IPS DF 4.7 (cell line): ENCODE measurements around the gene ADCYAP1R1.

Source experiments
- DNase-seq: peaks from one replicate; pipeline ENCODE4 v3.0.0-alpha.2; 2013; ENCODE audit warnings: low spot score; ENCODE audit errors: extremely low read depth

Gene ADCYAP1R1

DNA sequence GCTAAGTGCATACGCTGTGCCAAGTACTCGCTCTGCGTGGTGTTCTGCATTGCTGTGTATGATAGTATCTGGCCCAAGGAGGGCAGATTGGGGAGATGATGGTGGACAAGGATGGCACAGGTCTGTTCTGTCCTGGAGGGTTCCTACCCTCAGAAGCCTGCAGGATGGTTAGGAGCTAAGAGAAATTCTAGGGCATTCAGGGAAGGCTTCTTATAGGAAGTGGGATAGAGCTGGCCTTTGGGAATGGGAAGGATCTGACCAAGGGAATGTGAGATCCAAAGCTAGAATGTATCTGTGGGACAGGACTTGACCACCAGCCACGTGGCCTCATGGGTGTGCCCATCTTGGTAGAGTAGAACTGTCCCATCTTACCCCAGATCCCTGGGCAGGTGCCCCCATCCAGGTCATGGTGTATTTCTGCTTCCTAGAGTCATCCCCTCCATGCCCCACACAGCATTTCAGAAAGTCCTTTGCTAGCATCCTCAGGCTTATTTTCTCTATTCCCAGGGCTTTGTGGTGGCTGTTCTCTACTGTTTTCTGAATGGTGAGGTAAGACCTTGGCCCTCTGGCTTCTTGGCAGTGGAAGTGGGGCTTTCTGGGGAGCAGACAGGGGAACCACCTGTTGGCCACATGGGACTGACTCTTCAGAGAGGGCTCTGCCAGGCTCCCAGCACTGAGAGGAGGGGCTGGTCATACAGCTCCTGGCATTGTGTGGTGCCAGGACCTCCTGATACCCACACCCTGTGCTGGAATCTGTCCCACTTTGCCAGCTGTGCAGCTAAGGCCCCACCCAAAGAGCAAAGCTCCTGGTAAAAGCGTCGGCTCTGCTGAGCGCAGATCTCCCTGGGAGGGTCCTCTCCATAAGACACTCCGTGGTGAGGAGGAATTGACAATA lies 52.5 kb downstream of the ADCYAP1R1 start:
- DNase-seq: no peak

DNA sequence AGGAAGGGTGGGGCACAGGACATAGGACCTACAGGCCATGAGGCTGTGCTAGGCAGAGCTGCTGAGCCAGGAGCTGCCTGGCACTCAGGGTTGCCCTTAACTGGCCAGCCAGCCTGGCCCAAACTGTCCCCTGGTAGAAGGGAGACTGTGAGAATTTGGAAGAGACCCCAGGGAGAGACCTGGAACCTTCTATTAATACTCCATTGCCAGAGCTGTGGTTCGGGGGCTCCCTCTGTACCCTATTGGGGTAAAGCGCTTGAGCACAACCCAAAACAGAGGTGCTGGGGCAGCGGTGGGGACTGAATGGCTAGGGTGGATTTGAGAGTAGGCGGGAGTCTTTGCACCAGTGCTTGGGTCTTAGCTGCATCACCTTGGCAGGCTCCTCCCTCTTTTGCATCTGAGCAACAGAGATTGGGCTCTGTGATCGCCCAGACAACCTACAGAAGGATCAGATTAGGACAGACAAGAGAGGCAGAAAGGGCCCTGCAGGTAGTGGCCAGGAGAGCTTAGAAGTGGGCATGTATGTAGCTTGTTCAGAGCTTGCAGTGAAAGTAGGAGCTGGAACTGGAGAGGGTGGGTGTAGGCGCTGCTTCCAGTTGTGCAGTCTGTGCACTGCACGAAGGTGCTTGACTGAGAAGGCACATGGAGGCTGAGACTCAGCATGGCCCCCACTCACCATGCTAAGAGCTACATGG lies 53.3 kb downstream of the ADCYAP1R1 start:
- DNase-seq: no peak

GRCh38 chr7:31106303-31107105 lies 54.4 kb downstream of the ADCYAP1R1 start:
- no peak for DNase-seq

DNA sequence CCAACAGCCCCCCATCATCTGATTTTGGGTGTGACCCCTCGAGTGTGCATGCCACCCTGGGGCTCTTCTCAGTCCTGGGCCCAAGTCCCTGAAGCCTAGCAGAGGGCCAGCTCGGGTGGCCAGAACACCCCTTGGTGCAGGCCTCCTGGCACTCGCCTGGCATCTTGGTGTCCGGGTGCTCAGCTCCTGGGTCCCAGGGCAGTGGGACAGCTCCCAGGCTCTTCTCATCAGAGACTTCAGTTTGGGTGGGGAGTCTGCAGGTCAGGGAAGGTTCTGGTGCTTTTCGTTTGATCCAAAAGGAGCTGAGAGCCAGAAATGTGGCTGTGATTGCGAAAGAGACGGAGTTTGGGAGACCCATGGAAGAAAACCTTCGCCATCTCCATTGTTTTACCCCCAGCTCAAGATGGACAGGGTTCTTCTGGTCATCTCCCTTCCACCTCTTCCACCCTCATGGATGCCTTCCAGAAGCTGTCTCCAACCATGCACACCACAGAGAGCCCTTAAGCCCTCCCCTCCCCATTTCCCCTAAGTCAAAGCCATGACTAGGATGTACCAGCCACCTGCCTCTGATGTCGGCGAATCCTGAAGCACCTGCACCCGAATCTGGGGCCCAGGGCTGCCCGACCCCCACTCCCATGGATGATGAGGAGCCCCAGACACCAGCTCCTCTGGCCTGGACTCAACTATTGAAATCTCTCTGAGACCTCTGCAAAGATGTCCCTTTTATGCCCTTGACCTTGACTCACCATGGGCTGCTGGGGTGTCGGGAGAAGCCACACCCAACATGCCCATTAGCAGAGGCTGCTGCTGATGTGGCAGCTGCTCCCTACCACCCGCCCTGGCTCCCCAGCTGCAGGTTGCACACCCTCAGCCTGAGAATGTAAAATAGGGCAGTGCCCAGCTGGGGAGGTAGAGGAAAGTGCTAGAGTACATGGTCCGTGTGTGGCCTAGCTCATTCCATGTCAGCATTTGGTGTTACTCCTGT lies 55.3 kb downstream of the ADCYAP1R1 start:
- no peak for DNase-seq

DNA sequence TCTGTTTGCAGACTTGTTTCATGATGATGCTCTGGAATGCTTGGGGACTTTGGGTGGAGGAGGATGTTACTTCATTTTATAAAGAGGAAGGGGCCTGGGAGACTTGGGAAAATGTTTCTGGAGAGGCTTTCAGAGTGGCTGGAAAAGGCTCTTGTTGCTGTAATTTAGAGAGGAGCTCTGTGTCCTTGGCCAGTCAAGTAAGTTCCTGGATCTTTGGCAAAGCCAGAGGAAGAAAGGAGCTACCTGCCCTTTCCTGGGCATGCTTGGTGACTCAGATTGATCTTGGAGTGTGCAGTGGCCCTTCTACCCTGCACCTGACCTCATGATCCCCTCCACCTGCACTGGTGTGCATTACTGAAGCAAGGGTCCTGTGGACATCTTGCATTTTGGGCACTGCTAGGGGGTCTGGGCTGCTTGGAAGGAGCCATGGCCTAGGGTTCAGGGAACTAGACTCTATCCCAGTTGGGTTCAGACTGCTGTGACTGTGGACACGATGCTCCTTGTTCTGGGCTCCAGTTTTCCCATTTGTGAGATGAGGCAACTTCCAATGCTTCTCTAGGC lies 56.1 kb downstream of the ADCYAP1R1 start:
- no peak for DNase-seq

- DNase-seq: no peak
These were observed 57.6 kb downstream of the ADCYAP1R1 start for GRCh38 chr7:31109751-31110150.

DNA sequence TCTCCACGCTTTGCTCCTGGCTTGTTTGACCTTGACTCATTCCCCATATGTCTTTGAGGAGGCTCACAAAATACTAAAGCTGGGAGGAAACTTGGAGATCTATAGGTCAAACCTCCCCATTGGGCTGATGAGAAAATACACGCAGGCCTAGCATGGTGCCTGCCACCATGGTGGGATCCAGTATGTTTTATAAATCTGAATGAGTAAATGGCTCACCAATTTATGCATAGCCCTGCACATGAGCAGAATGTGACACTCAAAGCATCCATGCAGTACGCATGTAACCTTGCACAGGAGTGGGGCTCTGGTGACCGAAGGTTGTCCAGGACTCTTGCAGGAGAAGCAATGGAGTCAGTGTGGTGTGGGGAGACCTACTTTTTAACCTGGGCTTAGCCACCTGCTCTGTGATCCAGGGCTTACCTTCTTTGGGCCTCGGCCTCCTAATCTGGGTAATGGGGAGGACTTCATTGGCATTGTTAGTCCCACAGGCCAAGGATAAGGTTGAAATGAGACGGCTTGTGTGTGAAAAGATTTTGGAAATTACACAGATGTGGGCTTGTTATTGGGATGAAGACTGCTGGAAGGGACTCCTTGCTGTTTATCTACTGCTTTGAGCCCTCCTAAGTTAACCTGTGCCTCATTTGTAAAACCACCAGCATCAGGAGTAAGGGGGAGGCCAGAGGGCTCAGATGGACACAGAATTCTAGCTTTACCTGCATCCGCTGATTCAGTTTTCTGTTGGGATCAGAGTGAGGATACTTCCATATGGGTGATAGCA lies 58.4 kb downstream of the ADCYAP1R1 start:
- DNase-seq: no peak

DNA sequence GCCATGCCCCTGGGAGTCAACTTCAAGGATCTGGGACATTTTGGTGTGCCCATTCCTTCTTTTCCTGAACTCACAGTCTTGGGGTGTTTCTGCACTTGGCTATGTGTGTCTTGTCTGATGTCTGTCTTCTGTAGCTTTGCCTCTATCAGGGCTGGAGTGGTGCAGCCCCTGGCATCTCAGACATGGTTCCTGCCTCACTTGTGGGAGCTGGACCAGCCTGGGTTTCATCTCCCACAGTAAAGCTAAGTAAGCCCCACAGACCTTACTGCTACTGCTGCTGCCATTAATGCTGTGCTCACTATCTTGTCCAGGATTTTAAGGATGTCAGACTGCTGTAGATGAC lies 59.0 kb downstream of the ADCYAP1R1 start:
- DNase-seq: no peak

- DNase-seq: no peak
These were observed 61.6 kb downstream of the ADCYAP1R1 start for GRCh38 chr7:31113660-31114059.

DNA sequence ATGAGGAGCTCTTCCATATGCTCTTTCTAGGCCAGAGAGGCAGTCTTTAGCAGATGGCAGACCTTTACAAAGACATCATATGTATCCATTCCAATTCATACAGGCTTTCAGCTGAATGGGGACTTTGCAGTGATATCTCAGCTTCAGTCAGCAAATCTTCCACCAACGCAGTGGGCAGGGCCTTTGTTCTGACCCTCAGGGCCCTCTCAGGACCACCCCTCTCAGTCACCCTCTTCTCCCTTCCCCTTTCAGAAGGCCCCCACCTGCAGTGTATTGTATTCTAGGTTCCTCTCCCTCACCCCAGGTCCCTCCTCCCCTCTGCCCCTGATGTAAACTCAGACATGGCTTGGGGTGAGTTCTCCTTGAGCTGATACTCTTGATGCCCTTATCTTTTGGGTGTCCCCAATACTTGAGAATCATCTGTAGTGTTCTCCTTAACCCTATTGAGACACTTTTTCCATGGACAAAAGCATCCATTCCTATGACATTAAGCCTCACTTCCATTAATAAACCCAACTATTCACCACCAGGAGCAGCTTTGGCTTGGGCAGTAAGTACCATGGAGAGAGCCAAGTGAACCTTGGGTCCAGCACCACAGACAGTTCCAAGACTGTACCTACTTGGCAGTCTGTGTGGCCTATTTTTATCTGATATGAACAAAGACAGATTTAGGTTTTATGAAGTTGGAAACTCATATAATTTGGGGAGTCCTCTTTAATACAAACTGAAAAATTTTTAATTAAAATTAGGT lies 62.7 kb downstream of the ADCYAP1R1 start:
- no peak for DNase-seq

- no peak for DNase-seq
These were observed 64.5 kb downstream of the ADCYAP1R1 start for GRCh38 chr7:31116615-31117014.

- no peak for DNase-seq
These were observed 67.1 kb downstream of the ADCYAP1R1 start for GRCh38 chr7:31119249-31119648.

- no peak for DNase-seq
These were observed 68.8 kb downstream of the ADCYAP1R1 start for GRCh38 chr7:31120800-31121513.

- DNase-seq: no peak
These were observed 69.5 kb downstream of the ADCYAP1R1 start for GRCh38 chr7:31121601-31122000.

DNA sequence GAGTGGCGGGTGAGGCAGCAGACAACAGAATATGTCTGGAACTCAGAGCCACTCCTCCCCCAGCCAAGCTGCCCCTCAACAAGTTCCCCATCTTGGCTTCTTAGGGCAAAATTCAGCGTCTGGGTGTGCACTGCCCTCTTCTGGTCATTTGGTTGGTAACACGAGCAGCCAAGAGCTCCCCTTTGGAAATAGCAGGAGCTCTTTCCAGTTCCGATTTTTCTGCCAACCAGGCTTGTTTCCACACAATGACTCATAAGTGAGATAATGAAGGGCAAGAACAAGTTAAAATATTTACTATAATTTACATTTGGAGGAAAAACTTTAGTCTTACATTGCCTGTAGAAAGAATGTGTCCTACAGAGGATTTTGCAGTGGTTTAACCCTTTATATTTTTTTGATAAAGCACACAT lies 70.5 kb downstream of the ADCYAP1R1 start:
- DNase-seq: peak; percentile 87

DNA sequence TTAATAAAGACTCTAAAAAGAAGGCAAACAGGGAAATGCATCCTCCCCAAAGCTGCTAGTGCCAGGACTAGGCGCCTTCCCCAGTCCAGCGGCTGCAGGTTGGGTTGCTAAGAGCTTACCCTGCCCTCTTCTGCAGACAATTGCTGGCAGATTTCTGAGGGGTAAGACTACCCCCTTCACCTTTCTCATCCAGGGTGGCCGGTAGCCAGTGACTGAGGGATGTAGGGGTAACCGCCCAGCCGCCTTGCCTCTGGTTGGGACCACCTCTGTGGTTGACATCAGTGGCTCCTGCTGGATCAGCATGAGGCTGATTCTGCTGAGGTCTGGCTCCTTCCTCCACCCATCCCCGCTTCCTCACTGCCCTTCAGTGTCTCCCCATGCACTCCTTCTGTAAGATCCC lies 71.2 kb downstream of the ADCYAP1R1 start:
- DNase-seq: no peak

GRCh38 chr7:31123726-31124125 lies 71.6 kb downstream of the ADCYAP1R1 start:
- no peak for DNase-seq

GRCh38 chr7:31125171-31125570 lies 73.1 kb downstream of the ADCYAP1R1 start:
- DNase-seq: no peak
